SU-DHL-6 (cell line): ENCODE measurements around the gene GPR153.

ENCODE experiments used
- EZH2phosphoT487 ChIP-seq: fragments of 200-600 bp; sonication (generic), shearing (Covaris generic); conservative IDR thresholded peaks from 2 replicates; pipeline ENCODE4 v1.6.1; 2018; ENCODE audit warnings: mild to moderate bottlenecking, antibody characterized with exemption, low read length, moderate library complexity, mixed read lengths
- TF ChIP-seq, protein P1 (sequence below): fragments of 200-600 bp; sonication (generic); IDR thresholded peaks from one replicate; pipeline ENCODE4 v1.5.1; 2017; ENCODE audit warnings: antibody characterized with exemption, mild to moderate bottlenecking, low read length, moderate library complexity; ENCODE audit not compliant: insufficient read depth, poor library complexity, severe bottlenecking

DNA sequence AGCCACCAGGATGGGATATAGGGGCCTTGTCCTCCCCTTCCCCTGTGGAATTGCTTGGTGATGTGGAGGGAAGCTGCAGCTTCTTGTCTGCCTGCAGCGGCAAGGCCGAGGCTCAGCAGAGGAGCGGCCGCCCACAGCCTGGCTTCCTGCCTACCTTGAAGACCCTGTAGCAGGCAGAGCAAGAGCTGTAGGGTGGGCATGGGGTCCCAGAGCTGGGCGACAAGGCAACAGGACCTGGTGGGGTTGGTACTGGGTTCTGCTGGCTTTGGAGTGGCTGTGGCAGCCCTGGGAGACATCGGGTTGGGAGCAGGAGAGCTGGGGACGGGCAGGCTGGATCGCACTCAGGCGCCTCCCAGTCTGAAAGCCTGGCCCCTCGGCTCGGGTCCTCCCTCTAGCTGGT is 5.7 kb upstream of the GPR153 start:
- TF ChIP-seq, protein P1, sequence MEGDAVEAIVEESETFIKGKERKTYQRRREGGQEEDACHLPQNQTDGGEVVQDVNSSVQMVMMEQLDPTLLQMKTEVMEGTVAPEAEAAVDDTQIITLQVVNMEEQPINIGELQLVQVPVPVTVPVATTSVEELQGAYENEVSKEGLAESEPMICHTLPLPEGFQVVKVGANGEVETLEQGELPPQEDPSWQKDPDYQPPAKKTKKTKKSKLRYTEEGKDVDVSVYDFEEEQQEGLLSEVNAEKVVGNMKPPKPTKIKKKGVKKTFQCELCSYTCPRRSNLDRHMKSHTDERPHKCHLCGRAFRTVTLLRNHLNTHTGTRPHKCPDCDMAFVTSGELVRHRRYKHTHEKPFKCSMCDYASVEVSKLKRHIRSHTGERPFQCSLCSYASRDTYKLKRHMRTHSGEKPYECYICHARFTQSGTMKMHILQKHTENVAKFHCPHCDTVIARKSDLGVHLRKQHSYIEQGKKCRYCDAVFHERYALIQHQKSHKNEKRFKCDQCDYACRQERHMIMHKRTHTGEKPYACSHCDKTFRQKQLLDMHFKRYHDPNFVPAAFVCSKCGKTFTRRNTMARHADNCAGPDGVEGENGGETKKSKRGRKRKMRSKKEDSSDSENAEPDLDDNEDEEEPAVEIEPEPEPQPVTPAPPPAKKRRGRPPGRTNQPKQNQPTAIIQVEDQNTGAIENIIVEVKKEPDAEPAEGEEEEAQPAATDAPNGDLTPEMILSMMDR = no peak
- no peak for TF ChIP-seq EZH2phosphoT487
